Trophoblast cell (in vitro differentiated cells and primary cell): Measurements from ENCODE around the gene MMP25.
"Not testable (repeated sequence)": the region's sequence is repeated elsewhere in the genome, so short reads cannot be mapped to it uniquely, and the experiment has no call there.

Experiments used
- DNase-seq, 2 donors: peaks; one replicate each; pipeline ENCODE4 v3.0.0-alpha.2; 2016
- H2AFZ ChIP-seq: 2 replicates; pipeline ENCODE4 v1.6.1; 2013; ENCODE audit warnings: low read length, moderate library complexity, mild to moderate bottlenecking; ENCODE audit not compliant: insufficient read depth, poor library complexity
- H2AK5ac ChIP-seq: 2 replicates; pipeline ENCODE4 v1.6.1; 2013; ENCODE audit warnings: mild to moderate bottlenecking, low read length
- H2BK120ac ChIP-seq: 2 replicates; pipeline ENCODE4 v1.6.1; 2013; ENCODE audit warnings: low read length, mild to moderate bottlenecking, moderate library complexity; ENCODE audit not compliant: insufficient read depth, poor library complexity
- H2BK12ac ChIP-seq: 2 replicates; pipeline ENCODE4 v1.6.1; 2013; ENCODE audit warnings: mild to moderate bottlenecking, low read length, moderate library complexity
- H2BK5ac ChIP-seq: 2 replicates; pipeline ENCODE4 v1.6.1; 2013; ENCODE audit warnings: low read length, low read depth, moderate library complexity, mild to moderate bottlenecking; ENCODE audit not compliant: poor library complexity
- H3K14ac ChIP-seq: 2 replicates; pipeline ENCODE4 v1.6.1; 2013; ENCODE audit warnings: mild to moderate bottlenecking, low read length
- H3K18ac ChIP-seq: 2 replicates; pipeline ENCODE4 v1.6.1; 2013; ENCODE audit warnings: mild to moderate bottlenecking, low read length
- H3K23ac ChIP-seq: 2 replicates; pipeline ENCODE4 v1.6.1; 2013; ENCODE audit warnings: low read length
- H3K27ac ChIP-seq: 2 replicates; pipeline ENCODE4 v1.5.1; 2013; ENCODE audit warnings: low read depth, mild to moderate bottlenecking, inconsistent platforms, low read length, moderate library complexity
- H3K27me3 ChIP-seq: 2 replicates; pipeline ENCODE4 v1.6.1; 2013; ENCODE audit warnings: inconsistent platforms, mild to moderate bottlenecking, low read length, moderate library complexity; ENCODE audit not compliant: insufficient read depth
- H3K36me3 ChIP-seq, 2 experiments: 1 replicate in 1 of 2; 2 replicates in 1 of 2; pipeline ENCODE4 v1.6.1; 2013; ENCODE audit warnings: low read length in 2 of 2, mild to moderate bottlenecking in 2 of 2, moderate library complexity in 1 of 2; ENCODE audit not compliant: insufficient read depth in 2 of 2, control insufficient read depth in 1 of 2
- H3K4ac ChIP-seq: 2 replicates; pipeline ENCODE4 v1.6.1; 2013; ENCODE audit warnings: low read depth, mild to moderate bottlenecking, low read length, moderate library complexity
- H3K4me1 ChIP-seq, 2 experiments: 1 replicate in 1 of 2; 2 replicates in 1 of 2; pipeline ENCODE4 v1.6.1; 2013; ENCODE audit warnings: low read length in 2 of 2, mild to moderate bottlenecking in 2 of 2, moderate library complexity in 1 of 2; ENCODE audit not compliant: insufficient read depth in 2 of 2, control insufficient read depth in 1 of 2
- H3K4me2 ChIP-seq: 2 replicates; pipeline ENCODE4 v1.6.1; 2013; ENCODE audit warnings: inconsistent platforms, mild to moderate bottlenecking, low read length, moderate library complexity
- H3K4me3 ChIP-seq: 2 replicates; pipeline ENCODE4 v1.5.1; 2013; ENCODE audit warnings: mild to moderate bottlenecking, low read depth, low read length, inconsistent platforms
- H3K79me1 ChIP-seq: one replicate; pipeline ENCODE4 v1.6.1; 2013; ENCODE audit warnings: low read length
- H3K79me2 ChIP-seq: 2 replicates; pipeline ENCODE4 v1.6.1; 2013; ENCODE audit warnings: low read length, mild to moderate bottlenecking; ENCODE audit not compliant: control insufficient read depth, insufficient read depth, poor library complexity
- H3K9ac ChIP-seq: 2 replicates; pipeline ENCODE4 v1.6.1; 2013; ENCODE audit warnings: mild to moderate bottlenecking, low read length
- H3K9me3 ChIP-seq: 2 replicates; pipeline ENCODE4 v1.6.1; 2013; ENCODE audit warnings: low read depth, mild to moderate bottlenecking, control low read depth, inconsistent platforms, low read length; ENCODE audit not compliant: insufficient read depth
- H4K12ac ChIP-seq: 2 replicates; pipeline ENCODE4 v1.6.1; 2013; ENCODE audit warnings: low read depth, mild to moderate bottlenecking, low read length, moderate library complexity
- H4K8ac ChIP-seq: 2 replicates; pipeline ENCODE4 v1.6.1; 2013; ENCODE audit warnings: low read depth, mild to moderate bottlenecking, low read length, moderate library complexity
- H4K91ac ChIP-seq: one replicate; pipeline ENCODE4 v1.6.1; 2013; ENCODE audit warnings: low read depth, mild to moderate bottlenecking, low read length, moderate library complexity
- WGBS: extraction: QIAGEN DNeasy Blood & Tissue Kit; methylation state at CpG from one replicate; pipeline ENCODE4 v1.1.7; 2013; ENCODE audit warnings: missing lambda C conversion rate; ENCODE audit not compliant: insufficient read length, insufficient coverage; ENCODE audit errors: extremely low coverage; 5-methylcytosine and 5-hydroxymethylcytosine counted together

MMP25 gene

DNA sequence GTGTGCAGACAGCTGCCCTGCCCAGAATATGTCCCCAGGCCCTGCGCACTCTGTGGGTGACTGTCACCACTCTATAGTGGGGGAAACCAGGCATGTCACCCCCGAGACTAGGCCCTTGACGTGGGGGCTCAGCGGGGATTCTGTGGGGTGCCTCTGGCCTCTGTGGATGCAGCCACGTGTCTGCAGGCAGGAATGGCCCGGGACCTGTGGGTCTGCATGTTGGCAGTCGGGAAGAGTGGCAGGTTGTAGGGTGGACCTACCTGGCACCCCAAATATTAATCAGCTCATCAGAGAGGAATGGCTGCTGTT is 20.0 kb downstream of the MMP25 start:
- H4K8ac ChIP-seq, result no peak overlapping the region
- no peak overlapping the region for H3K9ac ChIP-seq
- no peak for DNase-seq
- H4K12ac ChIP-seq, result no peak overlapping the region
- no peaks in the 10 kb centered on the region for H3K27me3 ChIP-seq
- H3K36me3 ChIP-seq, result no peaks in the 10 kb centered on the region
- no peak overlapping the region for H3K27ac ChIP-seq
- no peak overlapping the region for H3K23ac ChIP-seq
- H3K4me3 ChIP-seq, result no peak overlapping the region
- no peak overlapping the region for H2BK120ac ChIP-seq
- no peaks in the 10 kb centered on the region for H3K79me1 ChIP-seq
- H4K91ac ChIP-seq, result no peak overlapping the region
- H3K18ac ChIP-seq, result no peak overlapping the region
- no peak overlapping the region for H2AFZ ChIP-seq
- no peak overlapping the region for H2AK5ac ChIP-seq
- peaks cover 5 to 8% of the 10 kb centered on the region in 2 experiments for H3K4me1 ChIP-seq
- H3K4me2 ChIP-seq, result no peak overlapping the region
- H3K4ac ChIP-seq, result no peak overlapping the region
- no peaks in the 10 kb centered on the region for H3K79me2 ChIP-seq
- H3K9me3 ChIP-seq, result no peaks in the 10 kb centered on the region
- no peak overlapping the region for H2BK12ac ChIP-seq
- H3K14ac ChIP-seq, result no peak overlapping the region
- WGBS, result no CpG with 5 or more reads among the region's 7 CpGs
- no peak overlapping the region for H2BK5ac ChIP-seq

DNA sequence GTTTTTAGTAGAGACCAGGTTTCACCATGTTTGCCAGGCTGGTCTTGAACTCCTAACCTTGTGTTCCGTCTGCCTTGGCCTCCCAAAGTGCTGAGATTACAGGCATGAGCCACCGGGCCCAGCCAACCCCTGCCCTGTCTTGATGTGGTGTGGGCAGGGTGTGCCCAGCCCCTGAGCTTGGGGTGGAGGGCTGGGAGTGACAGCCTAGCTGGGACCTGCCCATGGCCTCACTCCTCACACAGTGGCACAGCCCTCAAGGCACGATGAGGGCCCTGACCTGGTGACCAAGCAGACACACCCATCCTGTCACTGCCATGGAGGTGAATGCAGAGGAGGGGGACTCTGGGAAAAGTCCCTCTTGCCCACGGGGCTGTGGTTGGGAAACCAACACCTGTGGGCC is 22.1 kb downstream of the MMP25 start:
- H3K4me1 ChIP-seq, result peaks cover 5 to 8% of the 10 kb centered on the region in 2 experiments
- no peaks in the 10 kb centered on the region for H3K36me3 ChIP-seq
- no CpG with 5 or more reads among the region's 4 CpGs for WGBS

DNA sequence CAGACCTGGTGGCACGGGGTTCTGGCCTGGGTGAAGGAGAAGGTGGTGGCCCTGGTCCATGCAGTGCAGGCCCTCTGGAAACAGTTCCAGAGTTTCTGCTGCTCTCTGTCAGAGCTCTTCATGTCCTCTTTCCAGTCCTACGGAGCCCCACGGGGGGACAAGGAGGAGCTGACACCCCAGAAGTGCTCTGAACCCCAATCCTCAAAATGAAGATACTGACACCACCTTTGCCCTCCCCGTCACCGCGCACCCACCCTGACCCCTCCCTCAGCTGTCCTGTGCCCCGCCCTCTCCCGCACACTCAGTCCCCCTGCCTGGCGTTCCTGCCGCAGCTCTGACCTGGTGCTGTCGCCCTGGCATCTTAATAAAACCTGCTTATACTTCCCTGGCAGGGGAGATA is 22.8 kb downstream of the MMP25 start:
- WGBS, result no CpG with 5 or more reads among the region's 11 CpGs
- not testable (repeated sequence) for H2BK12ac ChIP-seq, H3K9me3 ChIP-seq, H3K4me1 ChIP-seq, H3K27me3 ChIP-seq, H2AK5ac ChIP-seq, H3K14ac ChIP-seq, H3K18ac ChIP-seq, H2AFZ ChIP-seq, H3K4ac ChIP-seq, H2BK120ac ChIP-seq, H2BK5ac ChIP-seq, H3K4me2 ChIP-seq, H4K8ac ChIP-seq, H3K79me1 ChIP-seq, H3K27ac ChIP-seq, H3K23ac ChIP-seq, H4K91ac ChIP-seq, H4K12ac ChIP-seq, H3K36me3 ChIP-seq, DNase-seq, H3K4me3 ChIP-seq, H3K79me2 ChIP-seq, H3K9ac ChIP-seq

More for the DNA sequence above, 22.1 kb downstream of the MMP25 start:
- Histone ChIP-seq H3K14ac (no peak overlapping the region), H2AFZ (no peak overlapping the region), H2AK5ac (no peak overlapping the region), H3K79me2 (no peaks in the 10 kb centered on the region), H3K4ac (no peak overlapping the region), H3K23ac (no peak overlapping the region), H3K27me3 (no peaks in the 10 kb centered on the region), H3K18ac (no peak overlapping the region), H3K9me3 (no peaks in the 10 kb centered on the region), H3K9ac (no peak overlapping the region), H3K4me3 (no peak overlapping the region), H4K8ac (no peak overlapping the region), H3K27ac (no peak overlapping the region), H2BK5ac (no peak overlapping the region), H3K4me2 (no peak overlapping the region), H2BK120ac (no peak overlapping the region), H4K91ac (no peak overlapping the region), H3K79me1 (no peaks in the 10 kb centered on the region), H4K12ac (no peak overlapping the region), H2BK12ac (no peak overlapping the region)
- DNase-seq, result no peak

- no peak overlapping the region for H3K14ac ChIP-seq
- no CpG with 5 or more reads among the region's 9 CpGs for WGBS
These were observed 24.3 kb downstream of the MMP25 start for GRCh38 chr16:3070608-3071111.

More at GRCh38 chr16:3070608-3071111, 24.3 kb downstream of the MMP25 start:
- Histone ChIP-seq H3K9ac (no peak overlapping the region), H2BK12ac (no peak overlapping the region), H3K27ac (no peak overlapping the region), H3K36me3 (no peaks in the 10 kb centered on the region), H2AK5ac (no peak overlapping the region), H2BK5ac (no peak overlapping the region), H4K12ac (no peak overlapping the region), H3K23ac (no peak overlapping the region), H4K8ac (no peak overlapping the region), H2BK120ac (no peak overlapping the region), H3K9me3 (no peaks in the 10 kb centered on the region), H3K79me2 (no peaks in the 10 kb centered on the region), H3K4me2 (no peak overlapping the region), H3K4me1 (no peaks in the 10 kb centered on the region), H2AFZ (no peak overlapping the region), H3K4ac (no peak overlapping the region), H3K79me1 (no peaks in the 10 kb centered on the region), H3K18ac (no peak overlapping the region), H3K4me3 (no peak overlapping the region), H3K27me3 (no peaks in the 10 kb centered on the region), H4K91ac (no peak overlapping the region)
- no peak for DNase-seq
